Brain microvascular endothelial cell (primary cell): Measurements from ENCODE around the gene TIMM10B.

Source experiments
- DNase-seq: peaks from one replicate; pipeline ENCODE4 v3.0.0-alpha.2; 2020
- H3K27ac ChIP-seq: fragments of 250-450 bp; sonication (Bioruptor Pico); 2 replicates; pipeline ENCODE4 v1.5.1; 2020; ENCODE audit warnings: mild to moderate bottlenecking, moderate library complexity
- H3K27me3 ChIP-seq: fragments of 250-450 bp; sonication (Bioruptor Pico); replicated peaks from 2 replicates; pipeline ENCODE4 v1.5.1; 2020; ENCODE audit warnings: mild to moderate bottlenecking
- H3K36me3 ChIP-seq: fragments of 250-450 bp; sonication (Bioruptor Pico); replicated peaks from 2 replicates; pipeline ENCODE4 v1.5.1; 2020; ENCODE audit warnings: mild to moderate bottlenecking
- H3K4me3 ChIP-seq: 2 replicates; pipeline ENCODE4 v1.5.1; 2011; ENCODE audit warnings: low read depth, mild to moderate bottlenecking, control low read depth, low read length, moderate library complexity
- in situ Hi-C: cut with HindIII; loops from 2 replicates; pipeline ENCODE4 v1.10.0; 2017; ENCODE audit warnings: low sequenced_read_pairs, low pct_ligation_motif_present
- TF ChIP-seq, protein P1 (sequence below): IDR thresholded peaks from 2 replicates; pipeline ENCODE4 v1.5.1; 2011; ENCODE audit warnings: low read depth, mild to moderate bottlenecking, moderate library complexity, low read length, control low read depth, inconsistent platforms; ENCODE audit errors: missing control alignments

Gene TIMM10B

DNA sequence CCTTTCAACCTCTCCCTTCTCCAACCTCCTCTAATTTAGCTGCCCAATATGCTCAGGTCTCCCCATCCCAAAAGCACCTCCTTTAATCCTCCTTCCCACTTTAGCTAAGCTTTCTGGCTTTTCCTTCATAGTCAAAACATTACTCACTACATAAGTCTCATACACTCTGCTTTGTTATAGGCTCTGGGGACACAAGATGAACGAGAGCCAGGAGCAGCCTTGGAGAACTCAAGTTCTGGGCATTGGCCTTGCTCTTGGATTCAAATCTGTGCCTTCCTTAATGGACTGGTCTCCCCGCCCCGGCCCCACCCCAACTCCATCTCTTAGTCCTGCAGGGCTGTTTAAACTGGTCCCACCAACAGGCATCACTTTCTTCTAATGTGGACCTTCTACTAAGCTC lies 29.1 kb upstream of the TIMM10B start:
- H3K36me3 ChIP-seq, result peaks cover 60% of the 10 kb centered on the region
- TF ChIP-seq, protein P1, sequence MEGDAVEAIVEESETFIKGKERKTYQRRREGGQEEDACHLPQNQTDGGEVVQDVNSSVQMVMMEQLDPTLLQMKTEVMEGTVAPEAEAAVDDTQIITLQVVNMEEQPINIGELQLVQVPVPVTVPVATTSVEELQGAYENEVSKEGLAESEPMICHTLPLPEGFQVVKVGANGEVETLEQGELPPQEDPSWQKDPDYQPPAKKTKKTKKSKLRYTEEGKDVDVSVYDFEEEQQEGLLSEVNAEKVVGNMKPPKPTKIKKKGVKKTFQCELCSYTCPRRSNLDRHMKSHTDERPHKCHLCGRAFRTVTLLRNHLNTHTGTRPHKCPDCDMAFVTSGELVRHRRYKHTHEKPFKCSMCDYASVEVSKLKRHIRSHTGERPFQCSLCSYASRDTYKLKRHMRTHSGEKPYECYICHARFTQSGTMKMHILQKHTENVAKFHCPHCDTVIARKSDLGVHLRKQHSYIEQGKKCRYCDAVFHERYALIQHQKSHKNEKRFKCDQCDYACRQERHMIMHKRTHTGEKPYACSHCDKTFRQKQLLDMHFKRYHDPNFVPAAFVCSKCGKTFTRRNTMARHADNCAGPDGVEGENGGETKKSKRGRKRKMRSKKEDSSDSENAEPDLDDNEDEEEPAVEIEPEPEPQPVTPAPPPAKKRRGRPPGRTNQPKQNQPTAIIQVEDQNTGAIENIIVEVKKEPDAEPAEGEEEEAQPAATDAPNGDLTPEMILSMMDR, result no peak
- H3K27me3 ChIP-seq, result no peaks in the 10 kb centered on the region
- H3K4me3 ChIP-seq, result no peak overlapping the region
- no peak overlapping the region for H3K27ac ChIP-seq
- no peak for DNase-seq
- in situ Hi-C loops, result no loop called here

- in situ Hi-C loops, result no loop called here
Measured at GRCh38 chr11:6453152-6453551, 28.1 kb upstream of the TIMM10B start.

DNA sequence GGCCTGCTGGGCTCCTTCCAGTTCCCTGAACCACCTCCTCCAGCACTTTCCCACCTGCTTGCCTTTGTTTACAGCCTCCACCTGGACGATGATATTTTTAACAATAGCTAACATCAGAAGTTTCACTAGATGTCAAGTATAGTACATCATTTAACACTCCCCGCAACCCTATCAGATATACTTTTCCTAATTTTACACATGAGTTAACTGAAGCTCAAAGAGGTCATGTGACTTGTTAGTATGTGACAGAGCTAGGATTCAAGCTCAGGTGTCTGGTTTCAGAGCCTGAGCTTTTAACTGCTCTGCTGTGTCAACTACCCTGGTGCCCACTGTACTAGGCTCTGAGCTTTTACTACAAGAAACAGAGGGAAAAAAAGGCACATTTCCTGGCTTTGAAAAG lies 26.2 kb upstream of the TIMM10B start:
- peaks cover 58% of the 10 kb centered on the region for H3K36me3 ChIP-seq
- in situ Hi-C loops, result no loop called here
- TF ChIP-seq, protein P1, result no peak
- DNase-seq, result no peak
- no peak overlapping the region for H3K4me3 ChIP-seq
- H3K27me3 ChIP-seq, result no peaks in the 10 kb centered on the region
- H3K27ac ChIP-seq, result no peak overlapping the region

More at GRCh38 chr11:6453152-6453551, 28.1 kb upstream of the TIMM10B start:
- Histone ChIP-seq H3K27me3 (no peaks in the 10 kb centered on the region), H3K4me3 (no peak overlapping the region), H3K27ac (no peak overlapping the region), H3K36me3 (peaks cover 67% of the 10 kb centered on the region)
- no peak for DNase-seq
- TF ChIP-seq, protein P1, result no peak

DNA sequence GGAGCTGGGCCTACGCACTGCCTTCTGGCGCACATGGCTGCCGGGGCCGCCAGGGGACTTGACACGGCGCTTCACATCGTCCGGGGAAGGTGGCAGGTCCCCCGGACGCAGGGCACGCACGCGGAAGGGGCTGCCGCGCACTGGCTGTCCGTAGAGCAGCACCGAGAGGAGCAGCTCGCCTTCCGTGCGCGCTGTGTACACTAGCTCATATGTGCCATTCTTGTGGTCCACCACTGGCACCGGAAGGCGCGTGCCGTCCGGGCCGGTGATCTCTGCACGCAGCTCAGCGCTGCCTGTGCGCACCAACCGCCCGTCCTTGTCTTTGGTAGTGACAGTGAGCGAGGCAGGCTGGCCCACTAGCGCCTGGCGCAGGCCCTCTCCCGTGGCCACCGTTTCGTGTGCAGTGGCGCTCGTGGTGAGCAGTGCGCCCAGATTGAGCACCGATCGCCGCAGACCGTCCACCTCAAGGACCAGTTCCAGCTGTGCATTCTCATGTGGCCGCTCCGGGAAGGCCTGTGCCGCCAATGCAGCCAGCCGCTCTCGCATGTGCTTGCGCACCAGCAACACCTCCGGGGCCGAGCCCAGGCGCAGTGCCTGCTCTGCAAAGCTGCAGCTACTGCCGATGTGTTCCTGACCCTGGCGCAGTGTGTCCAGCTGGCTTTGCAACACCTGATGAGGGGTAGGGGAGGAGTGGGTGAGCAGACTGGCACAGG lies 24.8 kb upstream of the TIMM10B start:
- no peak for DNase-seq
- TF ChIP-seq, protein P1, result no peak
- Histone ChIP-seq H3K27me3 (no peaks in the 10 kb centered on the region), H3K4me3 (no peak overlapping the region), H3K36me3 (peaks cover 44% of the 10 kb centered on the region), H3K27ac (no peak overlapping the region)
- in situ Hi-C loops, result no loop called here

DNA sequence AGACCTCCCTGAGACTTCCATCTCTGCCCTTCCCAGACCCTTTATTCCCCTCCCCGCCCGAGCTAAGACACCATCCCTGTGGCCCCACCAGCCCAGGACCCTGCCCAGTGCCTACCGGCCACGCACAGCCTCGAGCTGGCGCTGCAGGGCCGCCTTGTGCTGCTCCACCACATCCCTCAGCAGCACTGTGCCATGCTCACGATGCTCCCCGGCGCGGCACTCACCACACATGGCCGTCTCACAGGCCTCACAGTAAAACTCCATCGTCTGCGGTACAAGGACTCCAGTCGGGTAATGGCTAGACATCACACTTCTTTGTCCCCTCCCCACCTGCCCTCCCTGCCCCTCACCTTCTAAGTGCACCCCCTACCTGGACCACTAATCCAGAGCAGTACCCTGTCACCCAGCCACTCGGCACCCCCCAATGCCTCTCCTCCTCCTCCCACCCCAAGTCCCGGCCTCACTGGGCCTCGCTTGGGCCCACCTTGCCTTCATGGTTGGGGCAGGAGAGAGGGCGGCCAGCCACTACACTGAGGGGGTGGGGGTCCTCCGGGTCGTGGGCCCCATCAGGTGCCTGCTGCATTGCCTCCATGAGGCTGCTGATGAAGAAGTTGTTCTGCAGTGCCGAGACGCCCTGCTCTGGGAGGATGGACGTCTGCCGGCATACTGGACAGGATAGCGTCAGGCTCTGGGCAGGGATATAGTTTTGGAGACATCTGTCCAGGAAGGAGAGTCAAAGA lies 23.6 kb upstream of the TIMM10B start:
- Histone ChIP-seq H3K4me3 (no peak overlapping the region), H3K27me3 (no peaks in the 10 kb centered on the region), H3K27ac (no peak overlapping the region), H3K36me3 (peaks cover 40% of the 10 kb centered on the region)
- TF ChIP-seq, protein P1, result no peak
- DNase-seq, result no peak
- in situ Hi-C loops, result no loop called here
